ENCODE results near the gene ELAPOR1. TPM values are rescaled to one million over a fixed set of nuclear protein-coding genes. Genes with fewer than 3 reads are reported as not detected.
A peak's percentile ranks its signal among the peaks of the same experiment; 100 is the strongest.

The ELAPOR1 gene
- total RNA-seq, 2 donors from 2014 or later, result 1.4 to 7.2 TPM

DNA sequence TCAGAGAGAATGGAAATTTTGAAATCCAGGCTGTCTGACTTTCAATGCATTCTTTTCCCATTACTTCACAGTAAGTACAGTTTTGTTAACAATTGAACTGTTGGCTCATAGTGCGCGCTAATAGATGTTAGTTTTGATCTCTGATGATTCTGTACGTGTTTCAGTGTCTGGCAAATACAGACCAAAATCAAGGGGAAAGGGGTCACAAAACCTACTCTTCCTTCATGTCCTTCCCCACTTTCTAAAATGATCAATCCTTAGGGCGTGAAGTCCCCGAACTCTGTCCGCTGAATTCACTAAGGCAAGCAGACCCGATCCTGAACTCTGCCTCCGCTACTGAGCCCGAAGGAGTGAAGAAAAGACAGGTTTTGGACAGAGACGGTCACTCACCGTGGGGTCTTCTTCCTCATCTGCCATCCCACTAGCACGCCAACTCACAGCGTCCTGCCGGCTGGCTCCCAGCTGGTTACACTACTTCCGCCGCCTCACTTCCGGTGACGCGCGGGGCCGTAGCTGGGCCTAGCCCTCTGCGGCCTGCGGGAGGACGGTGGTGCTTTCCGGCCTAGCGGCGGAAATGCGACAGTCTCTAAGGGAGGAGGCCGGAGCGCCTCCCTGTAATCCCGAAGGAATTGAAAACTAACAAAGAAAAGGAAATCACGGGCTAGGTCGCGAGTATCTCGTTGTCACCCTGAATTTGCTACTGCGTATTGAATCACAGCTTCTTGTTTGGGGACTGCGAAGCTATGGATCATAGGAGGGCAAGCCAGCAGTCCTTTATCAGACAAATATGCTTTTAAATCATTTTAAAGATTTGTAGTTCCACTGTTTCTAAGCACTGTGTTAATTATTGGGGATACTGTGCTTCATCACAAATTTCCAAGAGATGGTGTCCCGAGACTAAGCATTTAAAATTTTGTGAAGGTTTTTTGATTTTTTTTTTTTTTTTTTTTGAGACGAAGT lies 38.1 kb upstream of the ELAPOR1 start, which contains the start of gene TAF13:
Gene TAF13 (minus strand): TSS at position 473 of the 960 bp plus-strand sequence. CDS start 56 bp downstream, at position 417.
- H3K9me3 ChIP-seq, result no peaks in the 10 kb centered on the region
- peak within 1 kb of the TSS; percentile 76 for H3K4me3 ChIP-seq
- peak within 1 kb of the TSS; percentile 88 to 94 for H3K27ac ChIP-seq
- peaks cover 11% of the 10 kb centered on the region for H3K36me3 ChIP-seq
- peak; percentile 76 for DNase-seq (ENCODE audit: low spot score)
- ATAC-seq (ENCODE audit: insufficient number of reproducible peaks, low FRiP score, low read depth), result peak; percentile 91
- no peaks in the 10 kb centered on the region for H3K27me3 ChIP-seq (replicated peaks; ENCODE audit: insufficient read depth)
- TF ChIP-seq, protein P1, sequence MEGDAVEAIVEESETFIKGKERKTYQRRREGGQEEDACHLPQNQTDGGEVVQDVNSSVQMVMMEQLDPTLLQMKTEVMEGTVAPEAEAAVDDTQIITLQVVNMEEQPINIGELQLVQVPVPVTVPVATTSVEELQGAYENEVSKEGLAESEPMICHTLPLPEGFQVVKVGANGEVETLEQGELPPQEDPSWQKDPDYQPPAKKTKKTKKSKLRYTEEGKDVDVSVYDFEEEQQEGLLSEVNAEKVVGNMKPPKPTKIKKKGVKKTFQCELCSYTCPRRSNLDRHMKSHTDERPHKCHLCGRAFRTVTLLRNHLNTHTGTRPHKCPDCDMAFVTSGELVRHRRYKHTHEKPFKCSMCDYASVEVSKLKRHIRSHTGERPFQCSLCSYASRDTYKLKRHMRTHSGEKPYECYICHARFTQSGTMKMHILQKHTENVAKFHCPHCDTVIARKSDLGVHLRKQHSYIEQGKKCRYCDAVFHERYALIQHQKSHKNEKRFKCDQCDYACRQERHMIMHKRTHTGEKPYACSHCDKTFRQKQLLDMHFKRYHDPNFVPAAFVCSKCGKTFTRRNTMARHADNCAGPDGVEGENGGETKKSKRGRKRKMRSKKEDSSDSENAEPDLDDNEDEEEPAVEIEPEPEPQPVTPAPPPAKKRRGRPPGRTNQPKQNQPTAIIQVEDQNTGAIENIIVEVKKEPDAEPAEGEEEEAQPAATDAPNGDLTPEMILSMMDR (IDR thresholded peaks at IDR 0.05), result peak; percentile 46
- peaks cover 6 to 21% of the 10 kb centered on the region in 2 donors for H3K4me1 ChIP-seq (ENCODE audit: control insufficient read depth in 1 of 2, low read depth in 2 of 2)

DNA sequence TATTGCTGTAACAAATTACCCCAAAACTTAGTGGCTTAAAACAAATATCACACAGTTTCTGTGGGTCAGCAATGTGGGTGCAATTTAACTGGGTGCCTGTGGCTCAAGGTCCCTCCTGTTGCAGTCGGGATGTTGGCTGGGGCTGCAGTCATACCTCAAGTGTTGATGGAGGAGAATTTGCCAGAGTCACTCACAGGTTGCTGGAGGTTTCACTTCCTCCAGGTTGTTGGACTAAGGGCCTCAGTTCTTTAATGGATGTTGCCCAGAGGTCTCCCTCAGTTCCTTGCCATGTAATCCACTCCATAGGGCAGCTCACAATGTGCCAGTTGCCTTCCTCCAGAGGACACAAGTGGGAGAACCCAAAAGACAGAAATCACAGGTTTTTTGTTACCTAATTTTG lies 35.6 kb upstream of the ELAPOR1 start:
- ATAC-seq (ENCODE audit: insufficient number of reproducible peaks, low FRiP score, low read depth) (no peak), DNase-seq (ENCODE audit: low spot score) (no peak)
- Histone ChIP-seq H3K27me3 (replicated peaks; ENCODE audit: insufficient read depth) (no peaks in the 10 kb centered on the region), H3K27ac (no peak overlapping the region), H3K4me1 (ENCODE audit: control insufficient read depth in 1 of 2, low read depth in 2 of 2) (peaks cover 6 to 25% of the 10 kb centered on the region in 2 donors), H3K9me3 (no peaks in the 10 kb centered on the region), H3K4me3 (no peak overlapping the region), H3K36me3 (peaks cover 6% of the 10 kb centered on the region)
- TF ChIP-seq, protein P1 (IDR thresholded peaks at IDR 0.05), result no peak

DNA sequence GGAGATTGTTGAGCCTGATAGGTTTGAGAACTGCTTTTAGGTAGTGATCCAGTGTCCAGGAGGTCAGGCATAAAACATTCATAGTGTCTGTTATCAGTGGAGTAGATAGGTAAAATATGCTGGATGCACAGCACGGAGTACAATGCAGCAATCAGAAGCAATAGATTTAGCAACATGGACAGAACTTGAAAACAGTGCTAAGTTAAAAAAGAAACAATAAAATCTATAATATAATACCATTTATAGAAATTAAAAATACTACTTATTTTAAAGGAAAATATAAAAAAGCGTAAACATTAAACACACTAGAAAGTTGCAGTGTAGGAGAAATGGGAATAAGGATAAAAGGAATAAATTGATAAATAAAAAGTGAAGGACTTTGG lies 34.7 kb upstream of the ELAPOR1 start:
- no peak for DNase-seq (ENCODE audit: low spot score)
- no peaks in the 10 kb centered on the region for H3K27me3 ChIP-seq (replicated peaks; ENCODE audit: insufficient read depth)
- H3K4me1 ChIP-seq (ENCODE audit: control insufficient read depth in 1 of 2, low read depth in 2 of 2), result peaks cover 6 to 34% of the 10 kb centered on the region in 2 donors
- H3K27ac ChIP-seq, result peak overlapping the region; percentile 63 to 74
- no peak overlapping the region for H3K4me3 ChIP-seq
- ATAC-seq (ENCODE audit: insufficient number of reproducible peaks, low FRiP score, low read depth), result no peak
- H3K9me3 ChIP-seq, result no peaks in the 10 kb centered on the region
- TF ChIP-seq, protein P1 (IDR thresholded peaks at IDR 0.05), result no peak
- no peaks in the 10 kb centered on the region for H3K36me3 ChIP-seq

DNA sequence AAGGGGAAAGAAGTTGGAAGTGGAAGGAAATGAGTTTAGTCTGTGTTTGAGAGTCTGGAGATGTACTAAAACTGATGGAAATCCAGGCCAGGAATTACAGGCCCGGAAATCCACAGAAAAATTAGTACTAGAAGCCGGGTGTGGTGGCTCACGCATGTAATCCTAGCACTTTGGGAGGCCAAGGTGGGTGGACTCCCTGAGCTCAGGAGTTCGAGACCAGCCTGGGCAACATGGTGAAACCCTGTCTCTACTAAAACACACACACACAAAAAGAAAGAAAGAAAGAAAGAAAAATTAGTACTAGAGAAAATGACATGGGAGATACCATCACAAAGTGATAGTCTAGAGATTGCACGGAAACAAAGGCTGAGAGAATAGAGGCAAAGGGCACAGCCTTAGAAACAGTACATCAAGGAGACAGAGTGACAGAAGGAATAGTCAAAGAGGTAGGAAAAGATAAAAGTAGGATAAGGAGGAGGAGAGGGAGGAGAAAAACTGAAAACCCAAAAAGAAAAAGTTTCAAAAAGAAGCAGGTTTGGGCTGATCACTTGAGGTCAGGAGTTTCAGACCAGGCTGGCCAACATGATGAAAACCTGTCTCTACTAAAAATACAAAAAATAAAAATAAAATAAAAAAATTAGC lies 33.4 kb upstream of the ELAPOR1 start:
- Histone ChIP-seq H3K9me3 (no peaks in the 10 kb centered on the region), H3K36me3 (no peaks in the 10 kb centered on the region), H3K4me1 (ENCODE audit: control insufficient read depth in 1 of 2, low read depth in 2 of 2) (peaks cover 0 to 28% of the 10 kb centered on the region in 2 donors), H3K27me3 (replicated peaks; ENCODE audit: insufficient read depth) (no peaks in the 10 kb centered on the region), H3K27ac (peak overlapping the region; percentile 63 to 74), H3K4me3 (no peak overlapping the region)
- no peak for DNase-seq (ENCODE audit: low spot score)
- TF ChIP-seq, protein P1 (IDR thresholded peaks at IDR 0.05), result no peak
- ATAC-seq (ENCODE audit: insufficient number of reproducible peaks, low FRiP score, low read depth), result no peak

DNA sequence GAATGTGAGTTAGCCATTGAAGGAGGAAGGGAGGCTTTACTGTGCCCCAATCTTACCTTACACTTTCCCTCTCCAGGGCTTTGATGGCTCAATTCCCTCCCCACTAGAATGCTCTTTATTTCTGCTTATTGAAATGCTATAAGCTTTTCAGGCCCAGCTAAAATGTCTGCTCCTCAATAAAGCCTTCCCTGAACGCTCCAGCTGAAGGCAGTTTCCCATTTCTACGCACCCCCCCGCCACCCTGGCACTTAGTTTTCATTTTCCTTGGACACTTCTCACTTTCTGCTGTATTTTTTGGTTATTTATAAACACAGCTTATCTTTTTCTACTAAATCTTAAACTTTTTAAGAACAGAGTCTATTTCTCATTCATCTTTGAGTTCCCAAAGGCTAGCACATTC lies 30.4 kb upstream of the ELAPOR1 start:
- Histone ChIP-seq H3K4me3 (no peak overlapping the region), H3K27me3 (replicated peaks; ENCODE audit: insufficient read depth) (no peaks in the 10 kb centered on the region), H3K36me3 (no peaks in the 10 kb centered on the region), H3K27ac (peak overlapping the region; percentile 26 to 44), H3K4me1 (ENCODE audit: control insufficient read depth in 1 of 2, low read depth in 2 of 2) (peaks cover 0 to 22% of the 10 kb centered on the region in 2 donors), H3K9me3 (no peaks in the 10 kb centered on the region)
- TF ChIP-seq, protein P1 (IDR thresholded peaks at IDR 0.05), result no peak
- no peak for DNase-seq (ENCODE audit: low spot score)
- ATAC-seq (ENCODE audit: insufficient number of reproducible peaks, low FRiP score, low read depth), result no peak

Data from thoracic aorta (tissue), 2 donors.